ENCODE data around the gene ZNF454. TPM values are rescaled to one million over a fixed set of nuclear protein-coding genes. Genes with fewer than 3 reads are reported as not detected.

Gene ZNF454
- total RNA-seq, 1 donor from 2014 or later = 0.52 TPM

GRCh38 chr5:178993236-178993765 is 52.3 kb downstream of the ZNF454 start:
- no peak for ATAC-seq

- ATAC-seq = no peak
Observed at GRCh38 chr5:178993955-178994579, 53.1 kb downstream of the ZNF454 start.

GRCh38 chr5:178994580-178995340 is 53.8 kb downstream of the ZNF454 start, which contains the start of gene GRM6:
TSS of gene GRM6 (minus strand) at chr5:178995320. CDS start at chr5:178994944, 376 bp downstream.
- ATAC-seq = no peak

- ATAC-seq = no peak
Observed at GRCh38 chr5:178995341-178995690, 54.3 kb downstream of the ZNF454 start.

GRCh38 chr5:178996156-178996555 is 55.2 kb downstream of the ZNF454 start:
- no peak for ATAC-seq

GRCh38 chr5:178997191-178997590 is 56.2 kb downstream of the ZNF454 start:
- ATAC-seq = no peak

- no peak for ATAC-seq
Observed at GRCh38 chr5:178998441-178998840, 57.4 kb downstream of the ZNF454 start.

GRCh38 chr5:179006564-179006963 is 65.6 kb downstream of the ZNF454 start:
- no peak for ATAC-seq

- no peak for ATAC-seq
Observed at GRCh38 chr5:179008667-179009066, 67.7 kb downstream of the ZNF454 start.

Other genes starting within 250 kb of the ZNF454 start
- 5.6 TPM for gene ZNF354A, start 210.5 kb upstream of the ZNF454 start, total RNA-seq
- gene ZNF354B, start 81.2 kb upstream of the ZNF454 start, total RNA-seq = 4.9 TPM
- 0.08 TPM for gene ZFP2, start 45.3 kb upstream of the ZNF454 start, total RNA-seq
- gene GRM6, start 54.1 kb downstream of the ZNF454 start, total RNA-seq = not detected
- gene ZNF879, start 82.6 kb downstream of the ZNF454 start, total RNA-seq = 1.2 TPM
- gene ZNF354C, start 119.2 kb downstream of the ZNF454 start, total RNA-seq = 1.2 TPM